Stomach (tissue), 4 donors: Measurements from ENCODE around the gene PALM3.

Experiments
- EP300 ChIP-seq: sonication (generic); formaldehyde crosslinking; IDR thresholded peaks from one replicate; pipeline ENCODE4 v1.6.1; 2017; ENCODE audit warnings: antibody characterized with exemption
- POLR2A ChIP-seq, 4 donors: fragments of 450-650 bp; IDR thresholded peaks; one replicate each; pipeline ENCODE4 v1.6.1; 2016; ENCODE audit warnings: antibody characterized with exemption in 4 of 4, control low read depth in 2 of 4, mild to moderate bottlenecking in 1 of 4, moderate library complexity in 1 of 4
- POLR2AphosphoS5 ChIP-seq, 3 donors: sonication (generic); formaldehyde crosslinking; IDR thresholded peaks; one replicate each; pipeline ENCODE4 v1.6.1; 2016; ENCODE audit warnings: antibody characterized with exemption in 3 of 3
- TF ChIP-seq, protein P1 (sequence below), 7 experiments: fragments of 450-650 bp in 4 of 7; fragments of 200-600 bp in 3 of 7; sonication (generic) in 3 of 7; IDR thresholded peaks; one replicate each; pipeline ENCODE4 v1.5.1; 2016 to 2019; ENCODE audit warnings: antibody characterized with exemption in 7 of 7, control low read depth in 2 of 7, mild to moderate bottlenecking in 1 of 7

- TF ChIP-seq, protein P1, sequence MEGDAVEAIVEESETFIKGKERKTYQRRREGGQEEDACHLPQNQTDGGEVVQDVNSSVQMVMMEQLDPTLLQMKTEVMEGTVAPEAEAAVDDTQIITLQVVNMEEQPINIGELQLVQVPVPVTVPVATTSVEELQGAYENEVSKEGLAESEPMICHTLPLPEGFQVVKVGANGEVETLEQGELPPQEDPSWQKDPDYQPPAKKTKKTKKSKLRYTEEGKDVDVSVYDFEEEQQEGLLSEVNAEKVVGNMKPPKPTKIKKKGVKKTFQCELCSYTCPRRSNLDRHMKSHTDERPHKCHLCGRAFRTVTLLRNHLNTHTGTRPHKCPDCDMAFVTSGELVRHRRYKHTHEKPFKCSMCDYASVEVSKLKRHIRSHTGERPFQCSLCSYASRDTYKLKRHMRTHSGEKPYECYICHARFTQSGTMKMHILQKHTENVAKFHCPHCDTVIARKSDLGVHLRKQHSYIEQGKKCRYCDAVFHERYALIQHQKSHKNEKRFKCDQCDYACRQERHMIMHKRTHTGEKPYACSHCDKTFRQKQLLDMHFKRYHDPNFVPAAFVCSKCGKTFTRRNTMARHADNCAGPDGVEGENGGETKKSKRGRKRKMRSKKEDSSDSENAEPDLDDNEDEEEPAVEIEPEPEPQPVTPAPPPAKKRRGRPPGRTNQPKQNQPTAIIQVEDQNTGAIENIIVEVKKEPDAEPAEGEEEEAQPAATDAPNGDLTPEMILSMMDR (IDR thresholded peaks at IDR 0.05), result no peak
- no peak for TF ChIP-seq POLR2A (IDR thresholded peaks at IDR 0.05)
- TF ChIP-seq EP300, result no peak
- TF ChIP-seq POLR2AphosphoS5 (IDR thresholded peaks at IDR 0.05), result no peak
Observed at GRCh38 chr19:14054721-14055120, 7.2 kb downstream of the PALM3 start.
